AG20443 (cell line): ENCODE results near the gene RO60.
"Not testable (repeated sequence)": the region's sequence is repeated elsewhere in the genome, so short reads cannot be mapped to it uniquely, and the experiment has no call there.

Experiments used
- DNase-seq: peaks from one replicate; pipeline ENCODE4 v3.0.0; 2012; ENCODE audit warnings: low spot score, mixed read lengths

Gene RO60

DNA sequence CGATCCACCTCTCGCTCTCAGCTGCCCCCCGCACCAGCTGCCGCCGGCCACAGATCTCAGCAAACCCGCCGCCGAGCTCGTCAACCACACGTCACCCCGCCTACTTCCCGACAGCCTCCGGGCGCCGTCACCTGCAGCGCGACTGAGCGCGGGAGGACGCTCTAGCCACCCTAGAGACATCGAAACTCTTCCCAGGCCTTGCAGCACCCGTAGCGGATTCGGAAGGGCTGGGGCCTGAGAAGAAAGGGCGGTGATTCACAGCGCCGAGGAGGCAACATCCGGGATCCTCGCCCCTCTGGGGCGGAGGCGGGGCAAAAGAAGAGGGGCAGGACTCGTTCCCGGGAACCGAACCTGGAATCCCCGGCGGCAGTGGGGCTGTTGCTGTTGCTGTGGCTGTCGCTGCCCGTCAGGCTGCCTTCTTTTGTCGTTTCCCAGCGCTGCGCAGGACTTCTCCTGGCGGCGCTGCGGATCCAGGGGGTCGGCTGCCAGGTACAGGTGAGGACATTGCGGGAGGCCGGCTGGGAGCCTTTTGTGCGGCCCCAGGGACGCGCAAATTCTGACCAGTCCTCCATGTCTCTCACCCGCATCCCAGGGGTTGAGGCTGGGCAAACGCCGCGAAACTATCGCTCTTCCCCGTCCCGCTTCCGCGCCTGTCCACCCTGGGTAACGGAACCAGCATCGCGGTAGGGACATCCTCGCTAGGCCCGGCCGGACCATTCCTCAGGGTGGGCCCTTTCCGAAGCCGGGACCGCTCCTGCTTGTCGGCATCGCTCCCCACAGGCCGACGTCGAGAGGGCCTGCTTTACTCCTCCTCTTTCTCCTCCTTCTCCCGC lies at the start of gene RO60, which contains the start of gene UCHL5:
Gene RO60 (plus strand): TSS at position 331 of the 833 bp plus-strand sequence. CDS start 9,443 bp downstream, outside the sequence.
Gene UCHL5 (minus strand): TSS at position 79 of the 833 bp plus-strand sequence. CDS start 100 bp downstream, outside the sequence.
- peak; percentile 96 for DNase-seq

- no peak for DNase-seq
These were observed 48.0 kb upstream of the RO60 start for GRCh38 chr1:193011406-193011805.

DNA sequence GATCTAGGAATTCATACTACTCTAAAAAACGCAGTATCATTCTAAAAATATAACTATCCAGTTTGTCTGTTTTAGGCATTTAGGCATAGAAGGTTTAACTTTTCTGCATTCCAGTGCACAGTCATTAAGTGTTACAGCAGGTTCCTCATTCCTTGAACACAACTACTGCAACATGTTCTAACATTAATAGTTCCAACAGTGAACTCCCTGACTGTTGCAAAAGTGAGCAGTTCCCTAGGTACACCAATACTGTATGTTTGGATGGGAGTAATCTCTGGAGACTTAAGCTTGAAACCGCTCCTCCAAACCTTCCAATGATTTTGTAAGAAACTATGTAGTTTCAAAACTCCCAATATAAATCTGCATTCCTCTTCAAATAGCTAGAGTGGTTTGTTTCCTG lies 46.4 kb upstream of the RO60 start:
- DNase-seq, result no peak

DNA sequence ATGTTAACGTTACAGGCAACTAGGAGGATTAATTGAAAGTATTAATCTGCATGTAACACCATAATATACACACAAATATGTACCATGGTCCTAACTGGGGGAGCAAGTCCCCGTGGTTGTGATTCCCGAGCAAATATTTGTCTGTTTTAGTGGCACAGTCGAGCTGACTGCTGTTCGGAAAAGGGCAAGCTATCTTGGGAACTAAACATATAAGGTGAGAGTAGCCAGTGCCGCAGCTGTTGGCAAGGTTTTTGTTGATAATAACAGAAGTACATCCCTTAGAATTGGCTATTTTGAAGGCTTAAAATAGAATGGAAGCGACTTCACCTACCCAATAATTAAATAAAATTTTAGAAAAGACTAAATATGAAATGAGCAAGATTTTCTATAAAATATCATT lies 45.7 kb upstream of the RO60 start:
- DNase-seq, result no peak

- no peak for DNase-seq
These were observed 45.0 kb upstream of the RO60 start for GRCh38 chr1:193014400-193014799.

DNA sequence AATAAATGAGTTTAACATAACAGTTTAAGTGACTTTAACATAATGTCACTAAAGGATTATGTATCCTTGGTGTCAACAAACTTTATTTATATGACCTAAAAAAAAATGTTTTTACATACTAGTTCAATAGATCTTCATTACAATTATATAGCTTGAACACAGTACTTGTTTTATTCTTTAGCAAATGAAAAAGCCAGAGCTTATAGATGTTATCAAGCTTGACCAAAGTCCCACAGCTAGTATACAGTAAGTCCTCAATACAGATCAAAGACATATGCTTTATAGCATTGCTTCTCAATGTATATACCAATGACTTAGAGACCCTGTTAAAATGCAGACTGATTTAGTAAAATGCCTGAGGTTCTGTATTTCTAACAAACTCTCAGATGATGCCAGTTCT lies 42.6 kb upstream of the RO60 start:
- DNase-seq, result no peak

DNA sequence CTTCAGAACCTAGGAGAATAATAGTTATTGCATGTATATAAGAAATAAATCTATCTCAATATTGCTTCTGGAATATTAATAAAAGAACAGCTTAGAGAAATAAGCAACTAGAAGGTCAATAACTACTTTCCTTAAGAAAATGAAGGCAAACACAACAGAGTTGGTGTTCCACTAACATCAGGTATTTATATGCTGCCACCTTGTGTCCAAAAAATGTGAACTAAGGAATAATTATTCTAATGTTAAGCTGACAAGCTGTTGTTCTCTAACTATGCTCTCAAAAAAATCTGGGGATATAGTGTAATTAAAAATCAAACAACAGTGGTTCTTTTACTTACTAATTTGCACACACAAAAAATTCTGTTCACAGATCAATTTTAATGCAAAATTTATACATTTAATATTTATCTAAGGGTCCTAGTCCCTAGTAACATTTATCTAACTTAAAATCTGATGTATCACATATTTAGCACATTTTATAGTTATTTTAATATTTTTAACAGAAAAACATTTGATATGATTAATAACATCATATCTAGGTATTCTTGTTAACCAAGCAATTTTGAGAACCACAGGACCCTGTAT lies 39.9 kb upstream of the RO60 start:
- DNase-seq, result peak; percentile 23

- DNase-seq, result no peak
These were observed 34.2 kb upstream of the RO60 start for GRCh38 chr1:193025218-193025617.

- DNase-seq, result no peak
These were observed 29.1 kb upstream of the RO60 start for GRCh38 chr1:193030280-193030679.

- peak; percentile 9 for DNase-seq
These were observed 28.0 kb upstream of the RO60 start for GRCh38 chr1:193031431-193031830.

DNA sequence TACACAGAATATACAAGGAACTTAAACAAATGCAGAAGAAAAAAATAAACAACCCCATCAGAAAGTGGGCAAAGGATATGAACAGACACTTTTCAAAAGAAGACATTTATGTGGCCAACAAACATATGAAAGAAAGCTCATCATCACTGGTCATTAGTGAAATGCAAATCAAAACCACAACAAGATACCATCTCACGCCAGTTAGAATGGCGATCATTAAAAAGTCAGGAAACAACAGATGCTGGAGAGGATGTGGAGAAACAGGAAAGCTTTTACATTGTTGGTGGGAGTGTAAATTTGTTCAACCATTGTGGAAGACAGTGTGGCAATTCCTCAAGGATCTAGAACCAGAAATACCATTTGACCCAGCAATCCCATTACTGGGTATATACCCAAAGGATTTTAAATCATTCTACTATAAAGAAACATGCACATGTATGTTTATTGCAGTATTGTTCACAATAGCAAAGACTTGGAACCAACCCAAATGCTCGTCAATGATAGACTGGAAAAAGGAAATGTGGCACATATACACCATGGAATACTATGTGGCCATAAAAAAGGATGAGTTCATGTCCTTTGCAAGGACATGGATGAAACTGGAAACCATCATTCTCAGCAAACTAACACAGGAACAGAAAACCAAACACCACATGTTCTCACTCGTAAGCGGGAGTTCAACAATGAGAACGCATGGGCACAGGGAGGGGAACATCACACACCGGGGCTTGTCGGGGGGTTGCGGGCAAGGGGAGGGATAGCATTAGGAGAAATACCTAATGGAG lies 26.6 kb upstream of the RO60 start:
- DNase-seq, result not testable (repeated sequence)

- no peak for DNase-seq
These were observed 25.8 kb upstream of the RO60 start for GRCh38 chr1:193033610-193034009.

- no peak for DNase-seq
These were observed 22.9 kb upstream of the RO60 start for GRCh38 chr1:193036337-193037047.

DNA sequence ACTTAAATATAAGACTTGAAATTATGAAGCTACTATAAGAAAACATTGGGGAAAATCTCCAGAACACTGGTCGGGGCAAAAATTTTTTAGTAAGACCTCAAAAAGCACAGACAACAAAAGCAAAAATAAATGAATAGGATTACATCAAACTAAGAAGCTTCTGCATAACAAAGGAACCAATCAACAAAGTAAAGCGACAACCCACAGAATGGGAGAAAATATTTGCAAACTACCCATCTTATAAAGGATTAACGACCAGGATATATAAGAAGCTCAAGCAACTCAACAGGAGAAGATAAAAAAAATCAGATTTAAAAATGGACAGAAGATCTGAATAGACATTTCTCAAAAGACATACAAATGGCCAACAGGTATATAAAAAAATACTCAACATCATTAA lies 19.4 kb upstream of the RO60 start:
- DNase-seq, result no peak

DNA sequence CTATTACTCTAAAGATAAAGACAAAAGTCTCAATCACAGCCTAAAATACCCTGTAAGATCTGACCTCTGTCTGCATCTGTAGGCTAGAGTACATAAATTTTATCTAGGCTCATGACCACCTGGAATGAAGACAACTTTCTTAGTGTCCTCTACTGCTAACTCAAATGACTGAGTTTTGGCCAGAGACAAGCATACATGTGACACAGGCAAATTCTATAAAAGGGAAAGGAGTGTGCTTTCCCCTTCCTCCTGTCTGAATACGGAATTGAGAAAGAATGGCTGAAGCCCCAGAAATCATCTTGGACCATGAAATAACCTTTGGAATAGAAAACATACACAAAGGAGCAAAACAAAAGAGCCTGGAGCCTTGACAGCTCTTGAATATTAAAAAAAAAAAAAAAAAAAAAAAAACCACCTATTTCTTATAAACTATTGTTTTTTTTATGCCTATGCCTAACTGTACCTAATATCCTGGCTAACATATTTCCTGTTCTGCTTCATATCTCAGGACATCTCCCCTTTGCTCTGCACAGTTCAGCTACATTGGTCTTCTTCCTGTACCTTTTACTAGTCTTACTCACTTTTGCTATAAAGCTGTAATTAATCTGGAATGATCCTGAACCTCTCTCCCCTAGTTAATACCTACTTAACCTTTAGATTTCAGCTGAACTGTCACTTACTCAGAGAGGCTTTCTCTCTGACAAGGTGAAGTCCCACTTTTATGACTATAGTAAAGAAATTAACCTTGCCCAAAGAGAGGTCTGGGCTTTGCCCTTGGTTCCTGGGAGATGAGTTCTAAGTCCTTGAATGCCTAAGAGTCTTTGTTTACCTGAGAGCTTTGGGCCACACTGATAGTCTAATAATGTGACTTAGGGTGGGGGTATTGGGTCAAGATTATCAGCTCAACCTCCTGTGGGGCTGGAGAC lies 16.4 kb upstream of the RO60 start:
- no peak for DNase-seq

GRCh38 chr1:193048913-193049312 lies 10.5 kb upstream of the RO60 start:
- DNase-seq, result not testable (repeated sequence)

- DNase-seq, result no peak
These were observed 5.2 kb upstream of the RO60 start for GRCh38 chr1:193054169-193054675.

DNA sequence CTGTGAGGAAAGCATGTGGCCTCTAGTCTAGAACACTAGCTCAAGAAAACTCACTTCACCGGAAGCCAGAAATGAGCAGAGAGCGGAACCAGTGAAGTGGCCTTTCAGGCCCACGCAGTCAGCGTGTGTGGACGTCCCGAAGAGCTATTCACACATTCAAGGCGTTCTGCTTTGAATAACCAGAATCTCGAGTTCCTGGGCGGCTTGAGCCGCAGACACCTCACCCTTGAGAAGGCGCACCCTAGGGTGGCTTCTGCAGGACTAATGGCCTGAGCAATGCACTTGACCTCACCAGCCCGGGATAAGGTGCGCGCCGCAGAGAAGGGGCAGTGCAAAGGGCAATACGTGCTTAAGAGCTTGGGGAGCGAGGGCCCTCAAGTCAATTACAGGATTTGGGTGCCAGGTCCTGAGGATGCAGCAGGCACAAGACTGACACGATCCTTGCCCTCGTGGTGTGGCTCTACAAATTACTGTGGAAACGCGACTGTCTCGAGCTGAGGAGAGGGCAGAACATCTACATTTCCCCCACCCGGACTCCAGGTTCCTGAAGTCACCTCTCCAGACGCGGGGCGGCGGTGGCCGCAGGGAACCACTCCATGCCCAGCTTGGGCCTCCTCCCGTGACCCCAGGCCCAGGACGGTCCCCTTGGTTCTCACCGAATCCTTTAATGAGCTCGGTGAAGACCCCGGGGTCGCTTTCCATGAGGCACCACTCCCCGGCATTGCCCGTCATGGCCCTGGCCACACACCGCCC lies 707 bp upstream of the RO60 start:
- peak; percentile 50 for DNase-seq

- DNase-seq, result no peak
These were observed 647 bp downstream of the RO60 start for GRCh38 chr1:193060115-193060403.

- DNase-seq, result no peak
These were observed 994 bp downstream of the RO60 start for GRCh38 chr1:193060406-193060805.
